Head of caudate nucleus (tissue), 42 donors: ENCODE results near the gene MFAP1.
"Not testable (repeated sequence)": the region's sequence is repeated elsewhere in the genome, so short reads cannot be mapped to it uniquely, and the experiment has no call there.

Experiments
- DNase-seq, 42 donors: peaks; one replicate each; pipeline versions ENCODE4 v3.0.0 to v3.0.0-alpha.2; 2020 to 2021; ENCODE audit warnings: mixed read lengths in 7 of 42
- intact Hi-C: fragments of 100-400 bp; cut with DNase I; formaldehyde crosslinking; loops from one replicate; pipeline ENCODE4 v1.15.0; 2022

MFAP1 gene

GRCh38 chr15:43826029-43826507, 1.6 kb upstream of the MFAP1 start:
- intact Hi-C loops: no loop called here
- DNase-seq: no peak

- DNase-seq, intact Hi-C loops: not testable (repeated sequence)
Measured at GRCh38 chr15:43825305-43825704, 815 bp upstream of the MFAP1 start.

- intact Hi-C loops: no loop called here
- no peak for DNase-seq
Measured at GRCh38 chr15:43821505-43821904, 3.0 kb downstream of the MFAP1 start.

- intact Hi-C loops, DNase-seq: not testable (repeated sequence)
Measured at GRCh38 chr15:43815064-43815463, 9.4 kb downstream of the MFAP1 start.

- intact Hi-C loops: no loop called here
Measured at GRCh38 chr15:43808960-43809678, 15.4 kb downstream of the MFAP1 start.

GRCh38 chr15:43808435-43808950, 16.0 kb downstream of the MFAP1 start:
- DNase-seq: no peak
- intact Hi-C loops: no loop called here

More at GRCh38 chr15:43808960-43809678, 15.4 kb downstream of the MFAP1 start:
- DNase-seq: no peak

GRCh38 chr15:43802676-43803075, 21.8 kb downstream of the MFAP1 start:
- DNase-seq, intact Hi-C loops: not testable (repeated sequence)

GRCh38 chr15:43800286-43801141, 24.0 kb downstream of the MFAP1 start, which contains the start of gene HYPK:
Gene HYPK, plus strand, starts transcription at chr15:43800599. Its CDS starts 24 bp downstream, at chr15:43800623.
- intact Hi-C loops: no loop called here
- peak; percentile 90 to 98 (median 95) for DNase-seq

- DNase-seq: peak in 4 of 42 donors; percentile 6 to 45 (median 23)
Measured at GRCh38 chr15:43799945-43800285, 24.6 kb downstream of the MFAP1 start, which contains the start of gene SERINC4. Gene SERINC4, minus strand, starts transcription at chr15:43800220. Its CDS starts 234 bp downstream, at chr15:43799986.

GRCh38 chr15:43799209-43799944, 25.1 kb downstream of the MFAP1 start:
- intact Hi-C loops: loop anchor here (10.0 kb wide), 1 partner anchor 55 kb away; the partner anchor contains the start of gene PDIA3
- DNase-seq: no peak

More at GRCh38 chr15:43799945-43800285, 24.6 kb downstream of the MFAP1 start, which contains the start of gene SERINC4:
- intact Hi-C loops: loop anchor here (10.0 kb wide), 1 partner anchor 55 kb away; the partner anchor contains the start of gene PDIA3

- DNase-seq: no peak
- intact Hi-C loops: loop anchor here (10.0 kb wide), 1 partner anchor 52 kb away; the partner anchor contains the start of gene PDIA3
Measured at GRCh38 chr15:43796566-43796965, 27.9 kb downstream of the MFAP1 start.

- intact Hi-C loops: loop anchor here (10.0 kb wide), 1 partner anchor 51 kb away; the partner anchor contains the start of gene PDIA3
- no peak for DNase-seq
Measured at GRCh38 chr15:43795997-43796396, 28.5 kb downstream of the MFAP1 start.

- no peak for DNase-seq
- intact Hi-C loops: loop anchor here (10.0 kb wide), 1 partner anchor 50 kb away; the partner anchor contains the start of gene PDIA3
Measured at GRCh38 chr15:43795197-43795596, 29.3 kb downstream of the MFAP1 start.

GRCh38 chr15:43794269-43795037, 30.0 kb downstream of the MFAP1 start:
- intact Hi-C loops: loop anchor here (10.0 kb wide), 1 partner anchor 50 kb away; the partner anchor contains the start of gene PDIA3
- DNase-seq: no peak

GRCh38 chr15:43793647-43794046, 30.8 kb downstream of the MFAP1 start:
- intact Hi-C loops: loop anchor here (10.0 kb wide), 1 partner anchor 49 kb away; the partner anchor contains the start of gene PDIA3
- no peak for DNase-seq

- intact Hi-C loops: loop anchor here (10.0 kb wide), 1 partner anchor 48 kb away; the partner anchor contains the start of gene PDIA3
Measured at GRCh38 chr15:43792761-43793476, 31.6 kb downstream of the MFAP1 start.

More at GRCh38 chr15:43792761-43793476, 31.6 kb downstream of the MFAP1 start:
- peak in 6 of 42 donors; percentile 16 to 45 (median 22) for DNase-seq
